Bronchial epithelial cell (primary cell): ENCODE data around the gene UROS. TPM values are rescaled to one million over a fixed set of nuclear protein-coding genes. Genes with fewer than 3 reads are reported as not detected.

Source experiments
- DNase-seq: peaks from one replicate; pipeline ENCODE4 v3.0.0-alpha.2; 2010; ENCODE audit warnings: low read depth
- FAIRE-seq: peaks from 2 replicates; lab custom pipeline; 2011; peaks lifted over from hg19 to GRCh38; lab: Jason Lieb, UNC
- H3K27me3 ChIP-seq: 2 replicates; pipeline ENCODE4 v1.5.1; 2011; ENCODE audit warnings: low read length; ENCODE audit not compliant: control insufficient read depth, insufficient read depth
- H3K36me3 ChIP-seq: 2 replicates; pipeline ENCODE4 v1.5.1; 2011; ENCODE audit warnings: low read length; ENCODE audit not compliant: control insufficient read depth, insufficient read depth
- H3K4me3 ChIP-seq: 2 replicates; pipeline ENCODE4 v1.5.1; 2011; ENCODE audit warnings: mild to moderate bottlenecking, low read depth, low read length, control low read depth
- total RNA-seq: library from RNA; depleted of rRNA; stranded (reverse); fragments of >200 nt; gene quantifications from 2 replicates; pipeline ENCODE4 v1.2.1, GENCODE V29; 2014
- TF ChIP-seq, protein P1 (sequence below): IDR thresholded peaks from 2 replicates; pipeline ENCODE4 v1.5.1; 2011; ENCODE audit warnings: mild to moderate bottlenecking, moderate library complexity, low read length, control low read depth, inconsistent platforms; ENCODE audit not compliant: insufficient read depth, severe bottlenecking

The UROS gene
- total RNA-seq, 1 donor from 2014 or later = 17.4 TPM

DNA sequence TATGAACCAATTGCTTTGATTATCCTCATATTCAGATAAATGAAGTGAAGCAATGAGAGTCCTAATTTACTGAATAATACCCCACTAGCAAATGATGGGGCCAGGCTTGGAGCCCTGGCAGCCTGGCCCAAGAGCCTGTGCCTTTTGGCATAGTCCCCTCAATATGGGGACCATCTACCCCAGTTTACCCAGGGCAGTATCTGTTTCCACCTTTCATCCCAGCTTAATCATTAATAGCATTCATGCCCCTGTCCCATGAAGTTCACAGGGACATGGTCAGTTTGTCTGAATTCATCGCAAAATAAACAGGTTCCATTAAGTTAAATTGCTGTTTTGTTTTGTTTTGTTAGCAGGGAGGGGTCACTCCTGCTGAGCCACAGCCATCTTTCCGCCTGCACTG lies 25.8 kb upstream of the UROS start:
- FAIRE-seq (no peak), DNase-seq (no peak)
- Histone ChIP-seq H3K36me3 (peaks cover 20% of the 10 kb centered on the region), H3K27me3 (no peaks in the 10 kb centered on the region), H3K4me3 (no peak overlapping the region)
- TF ChIP-seq, protein P1, sequence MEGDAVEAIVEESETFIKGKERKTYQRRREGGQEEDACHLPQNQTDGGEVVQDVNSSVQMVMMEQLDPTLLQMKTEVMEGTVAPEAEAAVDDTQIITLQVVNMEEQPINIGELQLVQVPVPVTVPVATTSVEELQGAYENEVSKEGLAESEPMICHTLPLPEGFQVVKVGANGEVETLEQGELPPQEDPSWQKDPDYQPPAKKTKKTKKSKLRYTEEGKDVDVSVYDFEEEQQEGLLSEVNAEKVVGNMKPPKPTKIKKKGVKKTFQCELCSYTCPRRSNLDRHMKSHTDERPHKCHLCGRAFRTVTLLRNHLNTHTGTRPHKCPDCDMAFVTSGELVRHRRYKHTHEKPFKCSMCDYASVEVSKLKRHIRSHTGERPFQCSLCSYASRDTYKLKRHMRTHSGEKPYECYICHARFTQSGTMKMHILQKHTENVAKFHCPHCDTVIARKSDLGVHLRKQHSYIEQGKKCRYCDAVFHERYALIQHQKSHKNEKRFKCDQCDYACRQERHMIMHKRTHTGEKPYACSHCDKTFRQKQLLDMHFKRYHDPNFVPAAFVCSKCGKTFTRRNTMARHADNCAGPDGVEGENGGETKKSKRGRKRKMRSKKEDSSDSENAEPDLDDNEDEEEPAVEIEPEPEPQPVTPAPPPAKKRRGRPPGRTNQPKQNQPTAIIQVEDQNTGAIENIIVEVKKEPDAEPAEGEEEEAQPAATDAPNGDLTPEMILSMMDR = no peak

DNA sequence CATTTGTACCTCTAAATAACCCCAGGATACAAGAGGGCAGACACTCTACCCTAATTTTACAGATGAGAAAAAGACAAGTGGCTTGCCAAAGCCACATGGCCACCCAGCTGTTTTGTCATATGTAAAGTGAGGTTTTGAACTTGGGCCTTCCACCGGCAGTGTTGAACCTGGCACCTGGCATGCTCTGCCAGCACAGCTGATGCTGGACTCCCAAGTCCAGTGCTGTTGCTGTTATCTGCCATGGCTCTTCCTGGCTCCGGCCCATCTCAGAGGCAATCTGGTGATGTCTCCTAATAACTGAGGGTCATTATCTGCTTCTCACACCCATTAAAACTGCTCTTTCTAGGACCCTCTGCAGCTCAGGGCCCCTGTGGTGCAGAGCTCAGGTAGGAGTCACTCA lies 25.3 kb upstream of the UROS start:
- TF ChIP-seq, protein P1 = no peak
- Histone ChIP-seq H3K36me3 (peaks cover 20% of the 10 kb centered on the region), H3K27me3 (no peaks in the 10 kb centered on the region), H3K4me3 (no peak overlapping the region)
- FAIRE-seq (no peak), DNase-seq (no peak)

DNA sequence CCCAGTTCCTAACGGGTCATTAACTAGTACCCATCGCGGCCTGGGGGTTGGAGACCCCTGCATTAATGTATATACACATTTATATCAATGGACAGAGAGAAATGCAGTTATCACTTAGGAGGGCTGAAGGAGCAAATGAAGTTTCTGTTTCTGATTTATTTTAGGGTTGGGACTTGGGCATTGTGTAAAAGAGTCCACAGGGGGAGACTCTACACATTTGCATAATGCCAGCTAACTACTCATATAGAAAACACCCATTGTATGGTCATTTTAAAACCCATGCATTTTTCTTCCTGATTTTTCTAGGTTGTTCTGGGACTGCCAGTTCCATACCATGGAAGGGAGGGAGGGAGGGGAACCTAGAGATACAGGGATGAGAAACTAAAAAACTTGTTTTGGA lies 23.8 kb upstream of the UROS start:
- Histone ChIP-seq H3K36me3 (peaks cover 10% of the 10 kb centered on the region), H3K4me3 (no peak overlapping the region), H3K27me3 (no peaks in the 10 kb centered on the region)
- DNase-seq (no peak), FAIRE-seq (no peak)
- TF ChIP-seq, protein P1 = no peak

DNA sequence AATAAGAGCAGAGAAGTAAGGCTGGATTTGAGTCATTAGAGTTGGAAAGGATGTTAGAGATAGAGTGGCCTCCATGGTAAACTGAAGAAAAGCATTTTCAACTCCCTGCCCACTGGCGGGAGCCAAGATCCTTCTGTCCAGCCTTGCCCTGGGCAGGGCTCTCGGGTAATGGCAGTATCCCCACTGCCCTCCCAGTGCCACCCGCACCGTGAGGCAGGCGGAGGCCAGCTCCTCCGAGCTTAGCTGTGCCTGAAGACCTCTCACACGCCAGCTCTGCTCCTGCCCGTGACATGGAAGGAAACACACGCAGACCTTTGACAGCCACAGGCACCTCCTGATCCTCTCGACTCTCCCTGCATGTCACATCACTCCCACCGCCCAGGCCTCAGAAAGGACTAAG lies 22.6 kb upstream of the UROS start:
- DNase-seq (no peak), FAIRE-seq (no peak)
- H3K27me3 ChIP-seq = no peaks in the 10 kb centered on the region
- TF ChIP-seq, protein P1 = no peak
- no peak overlapping the region for H3K4me3 ChIP-seq
- peaks cover 11% of the 10 kb centered on the region for H3K36me3 ChIP-seq

DNA sequence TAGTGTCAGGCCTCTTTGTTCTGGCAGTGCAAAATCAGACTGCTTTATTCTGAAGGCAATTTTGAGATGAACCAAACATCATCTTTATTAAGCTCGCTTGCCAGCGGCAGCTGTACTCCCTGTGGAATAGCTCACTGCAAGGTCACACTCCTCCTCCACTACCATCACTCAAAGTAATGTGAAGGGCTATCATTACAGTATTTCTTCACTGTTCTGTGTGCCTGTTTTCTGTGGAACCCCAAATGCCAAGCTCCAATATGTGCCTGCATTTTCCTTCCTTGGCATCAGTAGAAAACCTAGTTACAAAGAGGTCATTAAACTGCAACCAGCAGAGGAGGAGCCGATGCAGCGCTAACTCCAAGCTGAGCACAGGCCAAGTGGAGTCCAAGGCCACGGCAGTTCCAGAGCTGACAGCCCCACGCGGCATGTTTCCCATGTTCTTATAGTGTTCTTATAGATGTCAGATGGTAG lies 21.7 kb upstream of the UROS start:
- Histone ChIP-seq H3K36me3 (peaks cover 14% of the 10 kb centered on the region), H3K4me3 (no peak overlapping the region), H3K27me3 (no peaks in the 10 kb centered on the region)
- FAIRE-seq (no peak), DNase-seq (no peak)
- TF ChIP-seq, protein P1 = no peak
